MM.1S (cell line): Measurements from ENCODE around the gene LIG4.

Source experiments
- DNase-seq: peaks from one replicate; pipeline ENCODE4 v3.0.0-alpha.2; 2015
- H2AFZ ChIP-seq: fragments of 300-600 bp; sonication (generic); 2 replicates; pipeline ENCODE4 v1.6.0; 2016; ENCODE audit warnings: antibody characterized with exemption, low read length
- H3F3A ChIP-seq: fragments of 300-600 bp; sonication (generic); 2 replicates; pipeline ENCODE4 v1.6.1; 2016; ENCODE audit warnings: mild to moderate bottlenecking, antibody characterized with exemption, low read length, moderate library complexity, mixed read lengths; ENCODE audit not compliant: insufficient read depth
- H3K27ac ChIP-seq: fragments of 300-600 bp; sonication (generic); 2 replicates; pipeline ENCODE4 v1.5.1; 2016; ENCODE audit warnings: mild to moderate bottlenecking, low read length
- H3K27me3 ChIP-seq: fragments of 300-600 bp; sonication (generic); replicated peaks from 2 replicates; pipeline ENCODE4 v1.6.0; 2016; ENCODE audit warnings: low read length; ENCODE audit not compliant: insufficient read depth
- H3K36me3 ChIP-seq: fragments of 300-600 bp; sonication (generic); replicated peaks from 2 replicates; pipeline ENCODE4 v1.6.1; 2016; ENCODE audit warnings: mild to moderate bottlenecking, low read length, mixed read lengths; ENCODE audit not compliant: insufficient read depth
- H3K4me1 ChIP-seq: fragments of 300-600 bp; sonication (generic); 2 replicates; pipeline ENCODE4 v1.6.1; 2016; ENCODE audit warnings: low read length, mixed read lengths
- H3K4me2 ChIP-seq: fragments of 300-600 bp; sonication (generic); 2 replicates; pipeline ENCODE4 v1.6.0; 2016; ENCODE audit warnings: low read depth, low read length
- H3K4me3 ChIP-seq: fragments of 300-600 bp; sonication (generic); 2 replicates; pipeline ENCODE4 v1.5.1; 2016; ENCODE audit warnings: low read length, mixed read lengths
- H3K79me2 ChIP-seq: fragments of 300-600 bp; sonication (generic); 2 replicates; pipeline ENCODE4 v1.6.1; 2016; ENCODE audit warnings: mixed run types, low read length, mixed read lengths
- H3K9ac ChIP-seq: fragments of 300-600 bp; sonication (generic); 2 replicates; pipeline ENCODE4 v1.6.1; 2016; ENCODE audit warnings: low read length, mixed read lengths
- H3K9me2 ChIP-seq: fragments of 300-600 bp; sonication (generic); replicated peaks from 2 replicates; pipeline ENCODE4 v1.6.1; 2016; ENCODE audit warnings: mild to moderate bottlenecking, low read length, mixed read lengths; ENCODE audit not compliant: insufficient read depth
- H3K9me3 ChIP-seq: fragments of 300-600 bp; sonication (generic); replicated peaks from 2 replicates; pipeline ENCODE4 v1.6.1; 2016; ENCODE audit warnings: mild to moderate bottlenecking, low read length, mixed read lengths; ENCODE audit not compliant: insufficient read depth
- H4K20me1 ChIP-seq: fragments of 300-600 bp; sonication (generic); 2 replicates; pipeline ENCODE4 v1.6.1; 2016; ENCODE audit warnings: mild to moderate bottlenecking, low read length, moderate library complexity, mixed read lengths; ENCODE audit not compliant: insufficient read depth
- CTCF ChIP-seq: fragments of 300-600 bp; sonication (generic); IDR thresholded peaks from 2 replicates; pipeline ENCODE4 v1.5.1; 2016; ENCODE audit warnings: antibody characterized with exemption, low read length, mixed read lengths
- EZH2 ChIP-seq: fragments of 300-600 bp; sonication (generic); optimal IDR thresholded peaks from 2 replicates; pipeline ENCODE3; 2017; ENCODE audit warnings: low read depth, mild to moderate bottlenecking, antibody characterized with exemption, low read length, mixed read lengths
- EZH2phosphoT487 ChIP-seq: fragments of 300-600 bp; sonication (generic); IDR thresholded peaks from 2 replicates; pipeline ENCODE4 v1.6.1; 2018; ENCODE audit warnings: antibody characterized with exemption, low read length

Gene LIG4

GRCh38 chr13:108195146-108195545 is 20.2 kb downstream of the LIG4 start:
- TF ChIP-seq EZH2: no peak
- no peak for TF ChIP-seq EZH2phosphoT487
- H3K9ac ChIP-seq: no peak overlapping the region
- H3K27ac ChIP-seq: no peak overlapping the region
- no peaks in the 10 kb centered on the region for H3K9me2 ChIP-seq
- H3K79me2 ChIP-seq: no peaks in the 10 kb centered on the region
- no peaks in the 10 kb centered on the region for H3K27me3 ChIP-seq
- H3F3A ChIP-seq: no peaks in the 10 kb centered on the region
- H3K9me3 ChIP-seq: no peaks in the 10 kb centered on the region
- DNase-seq: no peak
- no peaks in the 10 kb centered on the region for H4K20me1 ChIP-seq
- H2AFZ ChIP-seq: no peak overlapping the region
- H3K4me3 ChIP-seq: no peak overlapping the region
- no peaks in the 10 kb centered on the region for H3K36me3 ChIP-seq
- H3K4me2 ChIP-seq: no peak overlapping the region
- no peaks in the 10 kb centered on the region for H3K4me1 ChIP-seq

GRCh38 chr13:108194435-108194936 is 20.9 kb downstream of the LIG4 start:
- no peaks in the 10 kb centered on the region for H3K36me3 ChIP-seq
- no peak for DNase-seq
- H3K27ac ChIP-seq: no peak overlapping the region
- H3F3A ChIP-seq: no peaks in the 10 kb centered on the region
- no peaks in the 10 kb centered on the region for H3K9me3 ChIP-seq
- H3K79me2 ChIP-seq: no peaks in the 10 kb centered on the region
- no peaks in the 10 kb centered on the region for H3K27me3 ChIP-seq
- TF ChIP-seq CTCF (no peak), EZH2phosphoT487 (no peak), EZH2 (no peak)
- no peak overlapping the region for H3K9ac ChIP-seq
- H3K9me2 ChIP-seq: no peaks in the 10 kb centered on the region
- no peaks in the 10 kb centered on the region for H4K20me1 ChIP-seq
- no peaks in the 10 kb centered on the region for H3K4me1 ChIP-seq
- no peak overlapping the region for H3K4me3 ChIP-seq
- no peak overlapping the region for H3K4me2 ChIP-seq
- H2AFZ ChIP-seq: no peak overlapping the region

GRCh38 chr13:108193806-108194205 is 21.5 kb downstream of the LIG4 start:
- Histone ChIP-seq H3K27ac (no peak overlapping the region), H2AFZ (no peak overlapping the region), H3K9ac (no peak overlapping the region), H3K9me3 (no peaks in the 10 kb centered on the region), H4K20me1 (no peaks in the 10 kb centered on the region), H3K9me2 (no peaks in the 10 kb centered on the region), H3K4me3 (no peak overlapping the region), H3K36me3 (no peaks in the 10 kb centered on the region), H3K4me2 (no peak overlapping the region), H3K27me3 (no peaks in the 10 kb centered on the region), H3F3A (no peaks in the 10 kb centered on the region), H3K79me2 (no peaks in the 10 kb centered on the region), H3K4me1 (no peaks in the 10 kb centered on the region)
- TF ChIP-seq CTCF (no peak), EZH2 (no peak), EZH2phosphoT487 (no peak)
- no peak for DNase-seq

- Histone ChIP-seq H3K4me2 (no peak overlapping the region), H3K9me3 (no peaks in the 10 kb centered on the region), H3K27me3 (no peaks in the 10 kb centered on the region), H3K27ac (no peak overlapping the region), H2AFZ (no peak overlapping the region), H3K9me2 (no peaks in the 10 kb centered on the region), H3K4me3 (no peak overlapping the region), H3K79me2 (no peaks in the 10 kb centered on the region), H3K36me3 (no peaks in the 10 kb centered on the region), H4K20me1 (no peaks in the 10 kb centered on the region), H3K4me1 (no peaks in the 10 kb centered on the region), H3F3A (no peaks in the 10 kb centered on the region), H3K9ac (no peak overlapping the region)
- no peak for DNase-seq
- TF ChIP-seq EZH2phosphoT487 (no peak), CTCF (no peak), EZH2 (no peak)
These were observed 24.4 kb downstream of the LIG4 start for GRCh38 chr13:108190897-108191296.
